GM12878 (cell line): ENCODE measurements around the gene CD9. TPM values are rescaled to one million over a fixed set of nuclear protein-coding genes. Genes with fewer than 3 reads are reported as not detected.

ENCODE experiments used
- ATAC-seq: fragments of 200-7000 bp; cut with Tn5 transposase; 3 replicates; pipeline ENCODE4 v1.9.1; 2020; ENCODE audit warnings: mild to moderate bottlenecking, moderate library complexity
- BruUV-seq: library from RNA; stranded (reverse); fragments of 400-500 nt; replicated peaks from 2 replicates; lab custom pipeline; 2021; lab: Mats Ljungman, UMichigan
- CTCF ChIA-PET: fragments of 300-600 bp; sonication (Branson Sonifier 250); formaldehyde crosslinking; extraction: SDS; loops from one replicate; lab custom pipeline; 2021; ENCODE audit warnings: inconsistent platforms; lab: Yijun Ruan, JAX
- POLR2A ChIA-PET: fragments of 350-600 bp; formaldehyde crosslinking; extraction: SDS; loops from one replicate; lab custom pipeline; 2021; ENCODE audit warnings: inconsistent platforms; lab: Charles Lee
- RAD21 ChIA-PET: fragments of 300-600 bp; sonication (Branson Sonifier 250); formaldehyde crosslinking; loops from one replicate; lab custom pipeline; 2023; ENCODE audit warnings: antibody characterized with exemption; ENCODE audit not compliant: unreplicated experiment; lab: Charles Lee
- SMC1A ChIA-PET: fragments of 300-600 bp; sonication (Branson Sonifier 250); formaldehyde crosslinking; loops from one replicate; lab custom pipeline; 2023; ENCODE audit not compliant: unreplicated experiment, uncharacterized antibody; lab: Charles Lee
- DNase-seq: peaks from one replicate; pipeline ENCODE4 v3.0.0-alpha.2; 2011; ENCODE audit warnings: low read depth, low spot score
- FAIRE-seq: peaks from 3 replicates; lab custom pipeline; 2011; peaks lifted over from hg19 to GRCh38; lab: Jason Lieb, UNC
- H2AFZ ChIP-seq: 2 replicates; pipeline ENCODE4 v1.6.0; 2011; ENCODE audit warnings: low read depth, low read length, control low read depth; ENCODE audit not compliant: control insufficient read depth
- H3K27ac ChIP-seq: 2 replicates; pipeline ENCODE4 v1.5.1; 2011; ENCODE audit warnings: control low read depth; ENCODE audit not compliant: control insufficient read depth, insufficient read depth
- H3K27me3 ChIP-seq, 2 experiments: replicated peaks in 1 of 2; 2 replicates each; pipeline versions ENCODE4 v1.6.0 to v1.6.1; 2011; ENCODE audit warnings: low read length in 1 of 2; ENCODE audit not compliant: control insufficient read depth in 2 of 2, insufficient read depth in 2 of 2
- H3K36me3 ChIP-seq, 2 experiments: 2 replicates each; pipeline ENCODE4 v1.5.1; 2011; ENCODE audit warnings: low read length in 1 of 2; ENCODE audit not compliant: control insufficient read depth in 2 of 2, insufficient read depth in 2 of 2
- H3K4me1 ChIP-seq: 2 replicates; pipeline ENCODE4 v1.6.1; 2011; ENCODE audit warnings: mild to moderate bottlenecking, low read length, moderate library complexity, mixed read lengths; ENCODE audit not compliant: control insufficient read depth, insufficient read depth
- H3K4me2 ChIP-seq: 2 replicates; pipeline ENCODE4 v1.6.0; 2011; ENCODE audit warnings: control low read depth; ENCODE audit not compliant: control insufficient read depth, insufficient read depth
- H3K4me3 ChIP-seq: fragments of 200-600 bp; sonication (generic); 2 replicates; pipeline ENCODE4 v1.5.1; 2016
- H3K79me2 ChIP-seq: 2 replicates; pipeline ENCODE4 v1.6.0; 2011; ENCODE audit warnings: low read length; ENCODE audit not compliant: control insufficient read depth, insufficient read depth
- H3K9ac ChIP-seq: 2 replicates; pipeline ENCODE4 v1.8.0; 2011; ENCODE audit warnings: low read length, control low read depth, mixed read lengths; ENCODE audit not compliant: control insufficient read depth, insufficient read depth
- H3K9me3 ChIP-seq: replicated peaks from 3 replicates; pipeline ENCODE4 v1.5.1; 2011; ENCODE audit warnings: mild to moderate bottlenecking, low read length; ENCODE audit not compliant: control insufficient read depth, insufficient read depth
- H4K20me1 ChIP-seq: 2 replicates; pipeline ENCODE4 v1.6.0; 2011; ENCODE audit not compliant: control insufficient read depth, insufficient read depth
- BCL11A ChIP-seq: IDR thresholded peaks from 2 replicates; pipeline ENCODE4 v1.6.1; 2011; ENCODE audit warnings: low read depth, low read length
- EP300 ChIP-seq, 2 experiments: fragments of 150-350 bp in 1 of 2; IDR thresholded peaks; 2 replicates each; pipeline ENCODE4 v1.6.1; 2011 to 2012; ENCODE audit warnings: low read depth in 2 of 2, low read length in 2 of 2, borderline replicate concordance in 1 of 2, improper control_type of control experiment in 1 of 2, inconsistent platforms in 1 of 2; ENCODE audit not compliant: control insufficient read depth in 1 of 2
- KAT2A ChIP-seq: conservative IDR thresholded peaks from 2 replicates; pipeline ENCODE4 v1.6.1; 2011; ENCODE audit warnings: low read depth, low read length; ENCODE audit not compliant: control insufficient read depth
- LARP7 ChIP-seq: fragments of 450-650 bp; IDR thresholded peaks from 2 replicates; pipeline ENCODE4 v1.6.1; 2017; ENCODE audit warnings: mild to moderate bottlenecking
- MEF2B ChIP-seq: fragments of 450-650 bp; IDR thresholded peaks from 2 replicates; pipeline ENCODE4 v1.6.1; 2018; ENCODE audit warnings: mild to moderate bottlenecking, moderate library complexity; ENCODE audit not compliant: partially characterized antibody, poor library complexity, severe bottlenecking
- MYB ChIP-seq: fragments of 150-350 bp; IDR thresholded peaks from 2 replicates; pipeline ENCODE4 v1.6.1; 2014; ENCODE audit warnings: mild to moderate bottlenecking, low read depth, low read length, borderline replicate concordance
- NBN ChIP-seq: fragments of 450-650 bp; IDR thresholded peaks from 2 replicates; pipeline ENCODE4 v1.6.1; 2016
- NFXL1 ChIP-seq: fragments of 450-650 bp; IDR thresholded peaks from 2 replicates; pipeline ENCODE4 v1.6.1; 2017; ENCODE audit warnings: antibody characterized with exemption, mild to moderate bottlenecking, borderline replicate concordance
- NFYB ChIP-seq: IDR thresholded peaks from 2 replicates; pipeline ENCODE4 v1.6.1; 2011; ENCODE audit warnings: low read depth, mild to moderate bottlenecking, low read length, improper control_type of control experiment, moderate library complexity; ENCODE audit not compliant: insufficient read depth
- RAD51 ChIP-seq: fragments of 450-650 bp; IDR thresholded peaks from 2 replicates; pipeline ENCODE4 v1.6.1; 2016; ENCODE audit warnings: moderate library complexity, mild to moderate bottlenecking, inconsistent platforms
- RUNX3 ChIP-seq: IDR thresholded peaks from 2 replicates; pipeline ENCODE4 v1.6.1; 2012; ENCODE audit warnings: low read length, inconsistent platforms
- STAT1 ChIP-seq: fragments of 450-650 bp; conservative IDR thresholded peaks from 2 replicates; pipeline ENCODE4 v1.6.1; 2014; ENCODE audit warnings: antibody characterized with exemption, mild to moderate bottlenecking
- TBL1XR1 ChIP-seq: IDR thresholded peaks from 2 replicates; pipeline ENCODE4 v1.6.1; 2012; ENCODE audit warnings: low read depth, low read length, improper control_type of control experiment
- ZNF207 ChIP-seq: fragments of 450-650 bp; IDR thresholded peaks from 2 replicates; pipeline ENCODE4 v1.6.1; 2014; ENCODE audit warnings: antibody characterized with exemption, mild to moderate bottlenecking, borderline replicate concordance
- ZNF24 ChIP-seq: fragments of 450-650 bp; IDR thresholded peaks from 2 replicates; pipeline ENCODE4 v1.6.1; 2017; ENCODE audit warnings: antibody characterized with exemption, mild to moderate bottlenecking
- WGBS: methylation state at CpG from one replicate; pipeline ENCODE4 v1.1.6; 2016; ENCODE audit warnings: low lambda C conversion rate; ENCODE audit not compliant: insufficient replicate concordance, insufficient coverage; ENCODE audit errors: missing lambda C conversion rate; 5-methylcytosine and 5-hydroxymethylcytosine counted together
- in situ Hi-C: fragments of 300-500 bp; cut with MboI; formaldehyde crosslinking; loops from 9 replicates; pipeline ENCODE4 v1.14.3; 2018; ENCODE audit warnings: mixed read lengths
- intact Hi-C: fragments of 100-400 bp; cut with micrococcal nuclease; formaldehyde crosslinking; loops from one replicate; pipeline ENCODE4 v1.14.2; 2022; ENCODE audit not compliant: unreplicated experiment
- polyA plus RNA-seq, 11 experiments: library from polyadenylated mRNA; depleted of rRNA in 4 of 11; unstranded in 6 of 11; stranded (reverse) in 5 of 11; fragments of >200 nt; fragmentation: Nextera tagmentation in 4 of 11; fragmentation: Illumina TruSeq in 1 of 11; extraction: Ambion mirVana in 4 of 11; extraction: Trizol in 1 of 11; gene quantifications; 1 replicate in 1 of 11; 2 replicates in 10 of 11; pipeline versions ENCODE4 v1.2.1 to v1.2.3, GENCODE V29; 2011 to 2016; ENCODE audit warnings: inconsistent platforms in 2 of 11, missing spikeins in 2 of 11, low read depth in 1 of 11
- total RNA-seq, 4 experiments: library from RNA; depleted of rRNA in 3 of 4; stranded (reverse); fragments of >200 nt in 3 of 4; fragmentation: Illumina TruSeq in 1 of 4; extraction: Trizol in 1 of 4; gene quantifications; 2 replicates each; pipeline versions ENCODE4 v1.2.1 to v1.2.3, GENCODE V29; 2013 to 2021
- TF ChIP-seq, protein P1 (sequence below): fragments of 450-650 bp; formaldehyde crosslinking; IDR thresholded peaks from 2 replicates; pipeline ENCODE4 v1.5.0; 2022; ENCODE audit warnings: mild to moderate bottlenecking, missing genetic modification characterization
- TF ChIP-seq, protein P2 (sequence below): IDR thresholded peaks from 2 replicates; pipeline ENCODE4 v1.6.1; 2011; ENCODE audit warnings: borderline replicate concordance, low read depth, mild to moderate bottlenecking, moderate library complexity, mixed read lengths, low read length; ENCODE audit not compliant: insufficient read depth; ENCODE audit errors: extremely low read length

The CD9 gene
- total and polyA plus RNA-seq, 10 of the 15 experiments (the other 5 are each of a cell fraction or from before 2014, with no cell fraction given), result 4.8 to 29.9 (median 9.7) TPM

DNA sequence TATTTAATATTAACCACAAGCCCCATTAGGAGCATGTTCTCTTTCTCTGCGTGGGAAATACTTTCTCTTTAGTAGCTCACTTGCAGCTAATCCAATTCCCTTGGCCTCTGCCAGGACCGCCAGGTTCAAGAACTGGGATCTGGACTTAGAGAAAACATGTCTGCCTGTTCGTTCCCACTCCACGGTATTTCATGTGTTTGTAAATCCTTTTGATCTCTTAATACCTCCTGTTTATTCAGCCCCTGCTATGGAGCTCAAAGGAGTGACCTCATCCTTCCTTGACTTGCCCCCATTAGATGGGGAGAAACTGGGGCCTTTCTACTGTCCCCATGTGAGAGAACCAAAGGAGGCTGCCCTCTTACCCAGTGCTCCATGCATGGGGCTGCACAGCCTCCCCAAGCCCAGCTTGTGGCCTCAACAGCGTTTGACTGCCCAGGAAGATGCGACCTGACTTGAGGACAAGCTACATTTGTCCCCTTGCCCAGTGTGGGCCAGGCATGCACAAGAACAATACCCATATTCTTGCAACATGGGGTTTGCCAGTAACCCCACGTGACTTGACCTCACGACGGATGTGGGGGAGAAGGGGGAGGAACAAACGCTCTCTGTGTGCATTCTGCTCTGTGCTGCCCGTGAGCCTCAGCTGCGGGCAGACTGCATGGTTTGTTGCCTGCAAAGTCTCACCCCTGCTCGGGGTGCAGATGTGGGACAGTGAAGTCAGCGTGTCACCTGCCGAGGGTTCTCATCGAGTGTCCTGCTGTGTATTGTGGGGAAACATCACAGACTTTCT is 30.3 kb downstream of the CD9 start:
- peaks cover 9% of the 10 kb centered on the region for H3K4me1 ChIP-seq
- no peak overlapping the region for H3K9ac ChIP-seq
- no peaks in the 10 kb centered on the region for H4K20me1 ChIP-seq
- no peak overlapping the region for H3K27ac ChIP-seq
- no peak overlapping the region for H3K4me3 ChIP-seq
- ChIA-PET CTCF (interaction anchor here (0.7 to 2.9 kb wide), 17 partner anchors 10 to 440 kb away, joined by 3 to 29 read pairs (median 4); no protein-coding TSS in a partner anchor), POLR2A (interaction anchor here (1.0 to 3.7 kb wide), 9 partner anchors 12 to 35 kb away, joined by 3 to 17 read pairs (median 6); partner anchors contain the start of gene CD9), RAD21 (interaction anchor here (0.5 to 2.8 kb wide), 14 partner anchors 9 to 231 kb away, joined by 3 to 27 read pairs (median 6); partner anchors contain the start of gene CD9), SMC1A (interaction anchor here (0.6 to 5.8 kb wide), 18 partner anchors 9 to 196 kb away, joined by 3 to 72 read pairs (median 3); partner anchors contain the start of gene CD9)
- ATAC-seq (peak; percentile 98), DNase-seq (peak; percentile 69), FAIRE-seq (peak; percentile 69)
- 26% methylated on average over 16 of the region's 16 CpGs for WGBS
- in situ Hi-C loops (no loop called here), intact Hi-C loops (loop anchor here (2.0 to 5.0 kb wide), 2 partner anchors 26 to 37 kb away; no protein-coding TSS in a partner anchor)
- H3K27me3 ChIP-seq, result no peaks in the 10 kb centered on the region; a peak in 1 of 4 replicates
- H3K9me3 ChIP-seq, result no peaks in the 10 kb centered on the region
- peak overlapping the region; percentile 54 for H2AFZ ChIP-seq
- no peaks in the 10 kb centered on the region for H3K79me2 ChIP-seq
- 0 out of 2 replicates have a peak overlapping the region, but pooled peaks have one; percentile 5 for H3K4me2 ChIP-seq
- no peaks in the 10 kb centered on the region; a peak in 1 of 4 replicates for H3K36me3 ChIP-seq
- no TSS peak for BruUV-seq
- no peak for TF ChIP-seq NFYB
- TF ChIP-seq BCL11A, result 0 out of 2 replicates have a peak, but pooled peaks have one; percentile 6
- no peak for TF ChIP-seq ZNF24
- TF ChIP-seq LARP7, result no peak
- no peak for TF ChIP-seq KAT2A
- peak; percentile 96 for TF ChIP-seq RAD51
- TF ChIP-seq MYB, result 0 out of 2 replicates have a peak, but pooled peaks have one; percentile 49
- TF ChIP-seq MEF2B, result peak; percentile 50
- peak; percentile 67 to 84; a peak in 3 of 4 replicates for TF ChIP-seq EP300 (IDR thresholded peaks at IDR 0.05; ENCODE audit: borderline replicate concordance in 1 of 2, control insufficient read depth in 1 of 2, low read depth in 2 of 2, low read length in 2 of 2)
- TF ChIP-seq RUNX3, result peak; percentile 56; the same call in 1 of the 2 replicates
- no peak for TF ChIP-seq NFXL1
- peak; percentile 62; the same call in 1 of the 2 replicates for TF ChIP-seq STAT1
- TF ChIP-seq TBL1XR1, result peak; percentile 13; the same call in 1 of the 2 replicates
- 0 out of 2 replicates have a peak, but pooled peaks have one; percentile 42 for TF ChIP-seq ZNF207
- TF ChIP-seq, protein P1, sequence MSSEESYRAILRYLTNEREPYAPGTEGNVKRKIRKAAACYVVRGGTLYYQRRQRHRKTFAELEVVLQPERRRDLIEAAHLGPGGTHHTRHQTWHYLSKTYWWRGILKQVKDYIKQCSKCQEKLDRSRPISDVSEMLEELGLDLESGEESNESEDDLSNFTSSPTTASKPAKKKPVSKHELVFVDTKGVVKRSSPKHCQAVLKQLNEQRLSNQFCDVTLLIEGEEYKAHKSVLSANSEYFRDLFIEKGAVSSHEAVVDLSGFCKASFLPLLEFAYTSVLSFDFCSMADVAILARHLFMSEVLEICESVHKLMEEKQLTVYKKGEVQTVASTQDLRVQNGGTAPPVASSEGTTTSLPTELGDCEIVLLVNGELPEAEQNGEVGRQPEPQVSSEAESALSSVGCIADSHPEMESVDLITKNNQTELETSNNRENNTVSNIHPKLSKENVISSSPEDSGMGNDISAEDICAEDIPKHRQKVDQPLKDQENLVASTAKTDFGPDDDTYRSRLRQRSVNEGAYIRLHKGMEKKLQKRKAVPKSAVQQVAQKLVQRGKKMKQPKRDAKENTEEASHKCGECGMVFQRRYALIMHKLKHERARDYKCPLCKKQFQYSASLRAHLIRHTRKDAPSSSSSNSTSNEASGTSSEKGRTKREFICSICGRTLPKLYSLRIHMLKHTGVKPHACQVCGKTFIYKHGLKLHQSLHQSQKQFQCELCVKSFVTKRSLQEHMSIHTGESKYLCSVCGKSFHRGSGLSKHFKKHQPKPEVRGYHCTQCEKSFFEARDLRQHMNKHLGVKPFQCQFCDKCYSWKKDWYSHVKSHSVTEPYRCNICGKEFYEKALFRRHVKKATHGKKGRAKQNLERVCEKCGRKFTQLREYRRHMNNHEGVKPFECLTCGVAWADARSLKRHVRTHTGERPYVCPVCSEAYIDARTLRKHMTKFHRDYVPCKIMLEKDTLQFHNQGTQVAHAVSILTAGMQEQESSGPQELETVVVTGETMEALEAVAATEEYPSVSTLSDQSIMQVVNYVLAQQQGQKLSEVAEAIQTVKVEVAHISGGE (CRISPR knock-in tag), result no peak
- peak; percentile 83; the same call in 1 of the 2 replicates for TF ChIP-seq NBN
- TF ChIP-seq, protein P2, sequence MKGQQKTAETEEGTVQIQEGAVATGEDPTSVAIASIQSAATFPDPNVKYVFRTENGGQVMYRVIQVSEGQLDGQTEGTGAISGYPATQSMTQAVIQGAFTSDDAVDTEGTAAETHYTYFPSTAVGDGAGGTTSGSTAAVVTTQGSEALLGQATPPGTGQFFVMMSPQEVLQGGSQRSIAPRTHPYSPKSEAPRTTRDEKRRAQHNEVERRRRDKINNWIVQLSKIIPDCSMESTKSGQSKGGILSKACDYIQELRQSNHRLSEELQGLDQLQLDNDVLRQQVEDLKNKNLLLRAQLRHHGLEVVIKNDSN, result peak; percentile 83
